GM23338 (cell line): ENCODE results near the gene BANK1. TPM values are rescaled to one million over a fixed set of nuclear protein-coding genes. Genes with fewer than 3 reads are reported as not detected.

Experiments
- ATAC-seq: fragments of 200-7000 bp; cut with Tn5 transposase; 3 replicates; pipeline ENCODE4 v1.9.1; 2020
- DNase-seq: peaks from one replicate; pipeline ENCODE4 v3.0.0-alpha.2; 2015; ENCODE audit warnings: low spot score
- H2AFZ ChIP-seq: fragments of 200-600 bp; sonication (generic); 2 replicates; pipeline ENCODE4 v1.8.0; 2016; ENCODE audit warnings: antibody characterized with exemption, mild to moderate bottlenecking, moderate library complexity
- H3F3A ChIP-seq: fragments of 200-600 bp; sonication (generic); replicated peaks from 2 replicates; pipeline ENCODE4 v1.8.0; 2017; ENCODE audit warnings: antibody characterized with exemption, mixed run types, low read depth
- H3K27ac ChIP-seq: fragments of 200-600 bp; sonication (generic); 2 replicates; pipeline ENCODE4 v1.6.1; 2016; ENCODE audit warnings: low read depth
- H3K27me3 ChIP-seq: fragments of 200-600 bp; sonication (generic); 2 replicates; pipeline ENCODE4 v1.8.0; 2016; ENCODE audit warnings: mild to moderate bottlenecking, mixed run types, moderate library complexity; ENCODE audit not compliant: insufficient read depth
- H3K36me3 ChIP-seq: fragments of 200-600 bp; sonication (generic); 2 replicates; pipeline ENCODE4 v1.8.0; 2016; ENCODE audit warnings: mild to moderate bottlenecking; ENCODE audit not compliant: insufficient read depth
- H3K4me1 ChIP-seq: fragments of 200-600 bp; sonication (generic); 2 replicates; pipeline ENCODE4 v1.8.0; 2016; ENCODE audit warnings: mild to moderate bottlenecking, moderate library complexity; ENCODE audit not compliant: insufficient read depth
- H3K4me2 ChIP-seq: fragments of 200-600 bp; sonication (generic); 2 replicates; pipeline ENCODE4 v1.7.1; 2017; ENCODE audit warnings: mixed run types
- H3K4me3 ChIP-seq: fragments of 200-600 bp; sonication (generic); 2 replicates; pipeline ENCODE4 v1.6.1; 2016; ENCODE audit warnings: mixed run types
- H3K79me2 ChIP-seq: fragments of 200-600 bp; sonication (generic); replicated peaks from 2 replicates; pipeline ENCODE4 v1.8.0; 2017; ENCODE audit warnings: mild to moderate bottlenecking; ENCODE audit not compliant: insufficient read depth
- H3K9me2 ChIP-seq: fragments of 200-600 bp; sonication (generic); 2 replicates; pipeline ENCODE4 v1.8.0; 2017; ENCODE audit not compliant: insufficient read depth
- H4K20me1 ChIP-seq: fragments of 200-600 bp; sonication (generic); replicated peaks from 2 replicates; pipeline ENCODE4 v1.8.0; 2017; ENCODE audit warnings: mild to moderate bottlenecking; ENCODE audit not compliant: insufficient read depth
- H3K27ac Mint-ChIP-seq: 2 replicates; pipeline ENCODE4 v1.8.0; 2020; ENCODE audit warnings: inconsistent platforms, mild to moderate bottlenecking, moderate library complexity, mixed read lengths
- H3K27me3 Mint-ChIP-seq: 3 replicates; pipeline ENCODE4 v1.8.0; 2022; ENCODE audit warnings: low read depth, mild to moderate bottlenecking, moderate library complexity, mixed read lengths, inconsistent platforms; ENCODE audit not compliant: insufficient read depth, poor library complexity
- H3K36me3 Mint-ChIP-seq: 3 replicates; pipeline ENCODE4 v1.8.0; 2021; ENCODE audit warnings: low read depth, mild to moderate bottlenecking, inconsistent platforms, moderate library complexity, mixed read lengths
- H3K4me1 Mint-ChIP-seq: 3 replicates; pipeline ENCODE4 v1.8.0; 2020; ENCODE audit warnings: mild to moderate bottlenecking, inconsistent platforms, mixed read lengths
- H3K4me3 Mint-ChIP-seq: 3 replicates; pipeline ENCODE4 v1.8.0; 2021; ENCODE audit warnings: moderate library complexity, mild to moderate bottlenecking, inconsistent platforms, mixed read lengths
- H3K9me3 Mint-ChIP-seq: 3 replicates; pipeline ENCODE4 v1.8.0; 2020; ENCODE audit warnings: moderate library complexity, mild to moderate bottlenecking, inconsistent platforms, mixed read lengths
- CREB1 ChIP-seq: fragments of 250-450 bp; sonication (Bioruptor Pico); IDR thresholded peaks from 2 replicates; pipeline ENCODE4 v1.5.0; 2020; ENCODE audit warnings: low read depth, mild to moderate bottlenecking, moderate library complexity
- CTCF ChIP-seq, 2 experiments: fragments of 200-600 bp in 1 of 2; sonication (generic) in 1 of 2; conservative IDR thresholded peaks; 2 replicates each; pipeline versions ENCODE4 v1.5.1 to v1.6.1; 2016 to 2017; ENCODE audit warnings: antibody characterized with exemption in 2 of 2, low read depth in 2 of 2, mild to moderate bottlenecking in 2 of 2, moderate library complexity in 1 of 2
- EZH2 ChIP-seq: fragments of 200-600 bp; sonication (generic); IDR thresholded peaks from one replicate; pipeline ENCODE4 v1.8.0; 2017; ENCODE audit warnings: antibody characterized with exemption, mild to moderate bottlenecking, low read depth; ENCODE audit not compliant: unreplicated experiment
- EZH2phosphoT487 ChIP-seq: fragments of 200-600 bp; sonication (generic); IDR thresholded peaks from one replicate; pipeline ENCODE4 v1.8.1; 2018; ENCODE audit warnings: antibody characterized with exemption; ENCODE audit not compliant: unreplicated experiment
- JUNB ChIP-seq: IDR thresholded peaks from one replicate; pipeline ENCODE4 v1.6.1; 2016; ENCODE audit warnings: antibody characterized with exemption; ENCODE audit not compliant: unreplicated experiment
- NANOG ChIP-seq: IDR thresholded peaks from 2 replicates; pipeline ENCODE4 v1.6.1; 2016; ENCODE audit warnings: antibody characterized with exemption, borderline replicate concordance
- POLR2AphosphoS5 ChIP-seq: IDR thresholded peaks from 2 replicates; pipeline ENCODE4 v1.6.1; 2016; ENCODE audit warnings: antibody characterized with exemption, low read depth
- REST ChIP-seq: IDR thresholded peaks from one replicate; pipeline ENCODE4 v1.6.1; 2018; ENCODE audit warnings: antibody characterized with exemption; ENCODE audit not compliant: unreplicated experiment
- ZNF114 ChIP-seq: fragments of 250-450 bp; sonication (Bioruptor Pico); IDR thresholded peaks from 2 replicates; pipeline ENCODE4 v1.5.0; 2020; ENCODE audit warnings: mild to moderate bottlenecking, moderate library complexity
- ZNF331 ChIP-seq: fragments of 250-450 bp; sonication (Bioruptor Pico); IDR thresholded peaks from 2 replicates; pipeline ENCODE4 v1.5.0; 2020; ENCODE audit warnings: low read depth, mild to moderate bottlenecking, moderate library complexity
- polyA plus RNA-seq: library from polyadenylated mRNA; unstranded; fragments of >200 nt; fragmentation: Nextera tagmentation; extraction: Ambion mirVana; gene quantifications from 2 replicates; pipeline ENCODE4 v1.2.1, GENCODE V29; 2016
- total RNA-seq: library from RNA; depleted of rRNA; stranded (reverse); fragments of >200 nt; shearing (Covaris generic); gene quantifications from 2 replicates; pipeline ENCODE4 v1.2.3, GENCODE V29; 2014
- TF ChIP-seq, protein P1 (sequence below): IDR thresholded peaks from 2 replicates; pipeline ENCODE4 v1.6.1; 2016; ENCODE audit warnings: antibody characterized with exemption
- TF ChIP-seq, protein P2 (sequence below): fragments of 250-450 bp; sonication (Bioruptor Pico); IDR thresholded peaks from 2 replicates; pipeline ENCODE4 v1.5.0; 2020; ENCODE audit warnings: mild to moderate bottlenecking, moderate library complexity

BANK1 gene
- total and polyA plus RNA-seq, 2 experiments from 2014 or later: 0.86 to 0.87 TPM

DNA sequence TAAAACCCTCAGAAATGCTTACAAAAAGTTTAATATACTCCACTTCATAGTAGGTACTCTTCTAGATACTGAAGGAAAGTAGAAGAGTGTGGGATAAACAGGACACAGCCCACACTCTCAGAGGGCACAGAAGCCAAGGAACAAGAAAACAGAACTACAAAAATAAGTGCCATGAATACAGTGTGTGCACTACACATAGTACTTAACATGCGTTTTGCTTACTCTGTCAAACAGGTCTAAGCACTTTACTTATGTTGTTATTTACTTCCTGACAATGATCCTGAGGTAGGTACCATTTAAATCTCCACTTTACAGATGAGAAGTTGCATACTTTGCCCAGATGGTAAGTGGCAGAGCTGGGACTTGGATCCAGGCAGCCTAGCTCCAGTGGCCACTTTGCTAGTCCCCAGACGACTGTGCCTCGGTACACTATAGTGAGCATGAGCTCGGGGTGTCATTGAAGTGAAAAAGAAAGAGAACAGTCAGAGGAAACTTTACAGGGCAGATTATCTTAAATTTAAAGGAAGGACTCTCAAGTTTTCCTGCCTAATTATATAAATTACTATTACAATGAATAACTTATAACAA lies 120.3 kb downstream of the BANK1 start (continued):
- TF ChIP-seq CREB1 (CRISPR knock-in tag): no peak
- no peak for TF ChIP-seq EZH2phosphoT487
- no peak for TF ChIP-seq ZNF114 (CRISPR knock-in tag)
- TF ChIP-seq POLR2AphosphoS5: no peak

DNA sequence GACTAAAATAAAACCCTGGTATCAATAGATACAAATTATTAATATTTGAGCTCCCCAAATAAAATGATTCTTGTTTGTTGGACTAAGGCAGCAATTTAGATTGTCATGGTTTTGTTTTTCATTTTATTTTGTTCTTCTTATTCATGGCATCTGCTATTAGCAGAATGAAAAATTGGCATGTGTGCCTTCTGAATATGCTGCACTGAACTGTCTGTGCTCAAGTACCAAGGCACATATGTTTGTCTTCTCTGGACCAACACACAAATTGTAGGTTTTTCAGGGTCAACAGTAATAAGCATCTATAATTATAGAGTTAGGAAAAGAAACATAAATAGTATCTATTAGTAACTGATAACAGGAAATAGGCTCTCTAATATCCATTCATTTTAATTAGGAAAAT lies 121.1 kb downstream of the BANK1 start:
- H3K4me1 Mint-ChIP-seq: no peaks in the 10 kb centered on the region
- no peak overlapping the region for H3K4me2 ChIP-seq
- DNase-seq: no peak
- TF ChIP-seq CREB1 (CRISPR knock-in tag) (no peak), NANOG (no peak), REST (no peak), ZNF331 (no peak), EZH2phosphoT487 (no peak), EZH2 (no peak), ZNF114 (CRISPR knock-in tag) (no peak), CTCF (conservative IDR thresholded peaks at IDR 0.05; ENCODE audit: low read depth in 2 of 2) (no peak), JUNB (no peak), POLR2AphosphoS5 (no peak)
- TF ChIP-seq, protein P1, sequence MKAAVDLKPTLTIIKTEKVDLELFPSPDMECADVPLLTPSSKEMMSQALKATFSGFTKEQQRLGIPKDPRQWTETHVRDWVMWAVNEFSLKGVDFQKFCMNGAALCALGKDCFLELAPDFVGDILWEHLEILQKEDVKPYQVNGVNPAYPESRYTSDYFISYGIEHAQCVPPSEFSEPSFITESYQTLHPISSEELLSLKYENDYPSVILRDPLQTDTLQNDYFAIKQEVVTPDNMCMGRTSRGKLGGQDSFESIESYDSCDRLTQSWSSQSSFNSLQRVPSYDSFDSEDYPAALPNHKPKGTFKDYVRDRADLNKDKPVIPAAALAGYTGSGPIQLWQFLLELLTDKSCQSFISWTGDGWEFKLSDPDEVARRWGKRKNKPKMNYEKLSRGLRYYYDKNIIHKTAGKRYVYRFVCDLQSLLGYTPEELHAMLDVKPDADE: no peak
- TF ChIP-seq, protein P2, sequence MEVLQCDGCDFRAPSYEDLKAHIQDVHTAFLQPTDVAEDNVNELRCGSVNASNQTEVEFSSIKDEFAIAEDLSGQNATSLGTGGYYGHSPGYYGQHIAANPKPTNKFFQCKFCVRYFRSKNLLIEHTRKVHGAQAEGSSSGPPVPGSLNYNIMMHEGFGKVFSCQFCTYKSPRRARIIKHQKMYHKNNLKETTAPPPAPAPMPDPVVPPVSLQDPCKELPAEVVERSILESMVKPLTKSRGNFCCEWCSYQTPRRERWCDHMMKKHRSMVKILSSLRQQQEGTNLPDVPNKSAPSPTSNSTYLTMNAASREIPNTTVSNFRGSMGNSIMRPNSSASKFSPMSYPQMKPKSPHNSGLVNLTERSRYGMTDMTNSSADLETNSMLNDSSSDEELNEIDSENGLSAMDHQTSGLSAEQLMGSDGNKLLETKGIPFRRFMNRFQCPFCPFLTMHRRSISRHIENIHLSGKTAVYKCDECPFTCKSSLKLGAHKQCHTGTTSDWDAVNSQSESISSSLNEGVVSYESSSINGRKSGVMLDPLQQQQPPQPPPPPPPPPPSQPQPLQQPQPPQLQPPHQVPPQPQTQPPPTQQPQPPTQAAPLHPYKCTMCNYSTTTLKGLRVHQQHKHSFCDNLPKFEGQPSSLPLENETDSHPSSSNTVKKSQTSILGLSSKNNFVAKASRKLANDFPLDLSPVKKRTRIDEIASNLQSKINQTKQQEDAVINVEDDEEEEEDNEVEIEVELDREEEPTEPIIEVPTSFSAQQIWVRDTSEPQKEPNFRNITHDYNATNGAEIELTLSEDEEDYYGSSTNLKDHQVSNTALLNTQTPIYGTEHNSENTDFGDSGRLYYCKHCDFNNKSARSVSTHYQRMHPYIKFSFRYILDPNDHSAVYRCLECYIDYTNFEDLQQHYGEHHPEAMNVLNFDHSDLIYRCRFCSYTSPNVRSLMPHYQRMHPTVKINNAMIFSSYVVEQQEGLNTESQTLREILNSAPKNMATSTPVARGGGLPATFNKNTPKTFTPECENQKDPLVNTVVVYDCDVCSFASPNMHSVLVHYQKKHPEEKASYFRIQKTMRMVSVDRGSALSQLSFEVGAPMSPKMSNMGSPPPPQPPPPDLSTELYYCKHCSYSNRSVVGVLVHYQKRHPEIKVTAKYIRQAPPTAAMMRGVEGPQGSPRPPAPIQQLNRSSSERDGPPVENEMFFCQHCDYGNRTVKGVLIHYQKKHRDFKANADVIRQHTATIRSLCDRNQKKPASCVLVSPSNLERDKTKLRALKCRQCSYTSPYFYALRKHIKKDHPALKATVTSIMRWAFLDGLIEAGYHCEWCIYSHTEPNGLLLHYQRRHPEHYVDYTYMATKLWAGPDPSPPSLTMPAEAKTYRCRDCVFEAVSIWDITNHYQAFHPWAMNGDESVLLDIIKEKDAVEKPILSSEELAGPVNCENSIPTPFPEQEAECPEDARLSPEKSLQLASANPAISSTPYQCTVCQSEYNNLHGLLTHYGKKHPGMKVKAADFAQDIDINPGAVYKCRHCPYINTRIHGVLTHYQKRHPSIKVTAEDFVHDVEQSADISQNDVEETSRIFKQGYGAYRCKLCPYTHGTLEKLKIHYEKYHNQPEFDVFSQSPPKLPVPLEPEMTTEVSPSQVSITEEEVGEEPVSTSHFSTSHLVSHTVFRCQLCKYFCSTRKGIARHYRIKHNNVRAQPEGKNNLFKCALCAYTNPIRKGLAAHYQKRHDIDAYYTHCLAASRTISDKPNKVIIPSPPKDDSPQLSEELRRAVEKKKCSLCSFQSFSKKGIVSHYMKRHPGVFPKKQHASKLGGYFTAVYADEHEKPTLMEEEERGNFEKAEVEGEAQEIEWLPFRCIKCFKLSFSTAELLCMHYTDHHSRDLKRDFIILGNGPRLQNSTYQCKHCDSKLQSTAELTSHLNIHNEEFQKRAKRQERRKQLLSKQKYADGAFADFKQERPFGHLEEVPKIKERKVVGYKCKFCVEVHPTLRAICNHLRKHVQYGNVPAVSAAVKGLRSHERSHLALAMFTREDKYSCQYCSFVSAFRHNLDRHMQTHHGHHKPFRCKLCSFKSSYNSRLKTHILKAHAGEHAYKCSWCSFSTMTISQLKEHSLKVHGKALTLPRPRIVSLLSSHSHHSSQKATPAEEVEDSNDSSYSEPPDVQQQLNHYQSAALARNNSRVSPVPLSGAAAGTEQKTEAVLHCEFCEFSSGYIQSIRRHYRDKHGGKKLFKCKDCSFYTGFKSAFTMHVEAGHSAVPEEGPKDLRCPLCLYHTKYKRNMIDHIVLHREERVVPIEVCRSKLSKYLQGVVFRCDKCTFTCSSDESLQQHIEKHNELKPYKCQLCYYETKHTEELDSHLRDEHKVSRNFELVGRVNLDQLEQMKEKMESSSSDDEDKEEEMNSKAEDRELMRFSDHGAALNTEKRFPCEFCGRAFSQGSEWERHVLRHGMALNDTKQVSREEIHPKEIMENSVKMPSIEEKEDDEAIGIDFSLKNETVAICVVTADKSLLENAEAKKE (CRISPR knock-in tag): no peak

More for the DNA sequence above, 121.1 kb downstream of the BANK1 start:
- H3K4me3 Mint-ChIP-seq: no peak overlapping the region
- peaks cover 11% of the 10 kb centered on the region for H3K9me3 Mint-ChIP-seq
- Histone ChIP-seq H3K9me2 (no peaks in the 10 kb centered on the region), H3K4me3 (no peak overlapping the region), H3K27me3 (no peaks in the 10 kb centered on the region), H3K4me1 (no peaks in the 10 kb centered on the region), H3K36me3 (no peaks in the 10 kb centered on the region), H3F3A (no peaks in the 10 kb centered on the region), H2AFZ (no peak overlapping the region), H4K20me1 (no peaks in the 10 kb centered on the region), H3K27ac (no peak overlapping the region), H3K79me2 (no peaks in the 10 kb centered on the region)
- H3K27me3 Mint-ChIP-seq: no peaks in the 10 kb centered on the region
- no peak for ATAC-seq
- no peak overlapping the region for H3K27ac Mint-ChIP-seq
- 0 out of 3 replicates have a peak, but pooled peaks cover 1% of the 10 kb centered on the region for H3K36me3 Mint-ChIP-seq
